ENCODE results near the gene GNB2.
"Not testable (repeated sequence)": the region's sequence is repeated elsewhere in the genome, so short reads cannot be mapped to it uniquely, and the experiment has no call there.

The GNB2 gene

DNA sequence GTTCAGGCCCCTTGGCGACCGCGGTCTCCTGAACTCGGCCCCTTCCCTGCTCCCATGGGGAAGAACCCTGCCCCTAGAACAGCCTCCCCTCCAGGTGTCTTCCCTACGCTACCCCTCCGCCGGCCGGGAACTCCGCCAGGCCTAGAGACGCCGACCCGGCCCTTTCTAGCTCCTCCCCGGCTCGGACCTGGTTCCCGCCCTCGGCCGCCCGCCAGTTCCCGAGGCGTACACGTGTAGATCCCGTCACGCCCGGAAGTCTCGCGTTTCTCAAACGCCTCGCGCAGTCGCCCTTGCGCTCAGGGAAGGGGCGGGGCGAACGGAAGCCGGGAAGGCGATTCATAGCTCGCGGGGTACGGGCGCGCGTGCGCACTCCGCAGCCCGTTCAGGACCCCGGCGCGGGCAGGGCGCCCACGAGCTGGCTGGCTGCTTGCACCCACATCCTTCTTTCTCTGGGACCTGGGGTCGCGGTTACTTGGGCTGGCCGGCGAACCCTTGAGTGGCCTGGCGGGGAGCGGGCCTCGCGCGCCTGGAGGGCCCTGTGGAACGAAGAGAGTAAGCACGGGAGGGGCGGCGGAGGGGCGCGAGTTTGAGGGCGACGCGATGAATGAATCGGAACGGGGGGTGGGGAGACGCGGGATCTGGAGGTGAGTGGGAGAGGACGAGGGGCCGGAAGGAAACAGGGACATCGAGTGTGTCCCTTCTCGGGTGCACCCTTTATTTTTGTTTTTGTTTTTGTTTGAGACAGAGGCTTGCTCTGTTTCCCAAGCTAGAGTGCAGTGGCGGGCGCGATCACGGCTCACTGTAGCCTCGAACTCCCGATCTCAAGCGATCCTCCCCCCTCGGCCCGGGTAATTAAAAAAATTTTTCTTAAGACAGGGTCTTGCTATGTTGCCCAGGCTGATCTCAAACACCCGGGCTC is 32.5 kb downstream of the GNB2 start, which contains the start of gene POP7:
Gene POP7, plus strand, starts transcription at position 369 of the 919 bp plus-strand sequence. CDS start 710 bp downstream, outside the sequence.
- peak within 1 kb of the TSS; percentile 85 for H3K27ac ChIP-seq
- POLR2A ChIA-PET (ENCODE audit: low non-redundant PET), result interaction anchor here (0.7 to 0.9 kb wide), 4 partner anchors 13 to 276 kb away, joined by 3 to 7 read pairs (median 5); partner anchors contain the start of genes FBXO24, MEPCE and SLC12A9
- DNase-seq (ENCODE audit: low spot score), result peak; percentile 96
- TF ChIP-seq, protein P1, sequence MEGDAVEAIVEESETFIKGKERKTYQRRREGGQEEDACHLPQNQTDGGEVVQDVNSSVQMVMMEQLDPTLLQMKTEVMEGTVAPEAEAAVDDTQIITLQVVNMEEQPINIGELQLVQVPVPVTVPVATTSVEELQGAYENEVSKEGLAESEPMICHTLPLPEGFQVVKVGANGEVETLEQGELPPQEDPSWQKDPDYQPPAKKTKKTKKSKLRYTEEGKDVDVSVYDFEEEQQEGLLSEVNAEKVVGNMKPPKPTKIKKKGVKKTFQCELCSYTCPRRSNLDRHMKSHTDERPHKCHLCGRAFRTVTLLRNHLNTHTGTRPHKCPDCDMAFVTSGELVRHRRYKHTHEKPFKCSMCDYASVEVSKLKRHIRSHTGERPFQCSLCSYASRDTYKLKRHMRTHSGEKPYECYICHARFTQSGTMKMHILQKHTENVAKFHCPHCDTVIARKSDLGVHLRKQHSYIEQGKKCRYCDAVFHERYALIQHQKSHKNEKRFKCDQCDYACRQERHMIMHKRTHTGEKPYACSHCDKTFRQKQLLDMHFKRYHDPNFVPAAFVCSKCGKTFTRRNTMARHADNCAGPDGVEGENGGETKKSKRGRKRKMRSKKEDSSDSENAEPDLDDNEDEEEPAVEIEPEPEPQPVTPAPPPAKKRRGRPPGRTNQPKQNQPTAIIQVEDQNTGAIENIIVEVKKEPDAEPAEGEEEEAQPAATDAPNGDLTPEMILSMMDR (conservative IDR thresholded peaks at IDR 0.05; ENCODE audit: low read depth), result no peak
- CTCF ChIA-PET, result interaction anchor here (0.5 to 2.4 kb wide), 29 partner anchors 9 to 1195 kb away, joined by 3 to 32 read pairs (median 4); partner anchors contain the start of genes EPO, GIGYF1 and SLC12A9

DNA sequence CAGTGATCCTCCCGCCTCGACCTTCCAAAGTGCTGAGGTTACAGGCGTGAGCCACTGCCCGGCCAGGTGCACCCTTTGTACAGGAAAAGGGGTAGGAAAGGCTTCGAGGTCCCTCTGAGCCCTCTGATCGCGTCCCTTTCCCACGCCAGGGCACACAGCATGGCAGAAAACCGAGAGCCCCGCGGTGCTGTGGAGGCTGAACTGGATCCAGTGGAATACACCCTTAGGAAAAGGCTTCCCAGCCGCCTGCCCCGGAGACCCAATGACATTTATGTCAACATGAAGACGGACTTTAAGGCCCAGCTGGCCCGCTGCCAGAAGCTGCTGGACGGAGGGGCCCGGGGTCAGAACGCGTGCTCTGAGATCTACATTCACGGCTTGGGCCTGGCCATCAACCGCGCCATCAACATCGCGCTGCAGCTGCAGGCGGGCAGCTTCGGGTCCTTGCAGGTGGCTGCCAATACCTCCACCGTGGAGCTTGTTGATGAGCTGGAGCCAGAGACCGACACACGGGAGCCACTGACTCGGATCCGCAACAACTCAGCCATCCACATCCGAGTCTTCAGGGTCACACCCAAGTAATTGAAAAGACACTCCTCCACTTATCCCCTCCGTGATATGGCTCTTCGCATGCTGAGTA is 33.3 kb downstream of the GNB2 start:
- ChIA-PET CTCF (interaction anchor here (0.7 to 2.4 kb wide), 4 partner anchors 12 to 574 kb away, joined by 3 to 32 read pairs (median 11); partner anchors contain the start of genes GIGYF1 and SLC12A9), POLR2A (ENCODE audit: low non-redundant PET) (no interaction called here)
- no peak for DNase-seq (ENCODE audit: low spot score)

DNA sequence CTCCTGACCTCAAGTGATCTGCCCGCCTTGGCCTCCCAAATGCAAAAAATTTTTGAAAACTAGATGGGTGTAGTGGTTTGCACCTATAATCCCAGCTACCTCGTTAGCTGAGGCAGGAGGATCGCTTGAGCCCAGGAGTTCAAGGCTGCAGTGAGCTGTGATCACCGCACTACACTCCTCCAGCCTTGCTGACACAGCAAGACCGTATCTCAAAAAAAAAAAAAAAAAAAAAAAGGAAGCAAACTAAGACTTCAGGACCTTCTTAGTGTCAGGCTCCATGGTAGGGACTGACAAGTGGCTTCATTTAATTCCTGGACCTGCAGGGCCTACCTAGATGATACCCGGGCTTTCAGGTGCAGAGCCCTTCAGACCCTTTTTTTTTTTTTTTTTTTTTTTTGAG is 34.9 kb downstream of the GNB2 start:
- ChIA-PET POLR2A (ENCODE audit: low non-redundant PET) (interaction anchor here (0.6 kb wide), 2 partner anchors 61 to 105 kb away, joined by 3 read pairs; no protein-coding TSS in a partner anchor), CTCF (interaction anchor here (0.6 kb wide), 3 partner anchors 15 to 244 kb away, joined by 3 read pairs; no protein-coding TSS in a partner anchor)
- TF ChIP-seq, protein P1 (conservative IDR thresholded peaks at IDR 0.05; ENCODE audit: low read depth), result no peak
- DNase-seq (ENCODE audit: low spot score), result no peak
- no peak overlapping the region; the same call in 1 of the 2 replicates for H3K27ac ChIP-seq

More for the DNA sequence above, 33.3 kb downstream of the GNB2 start:
- peak overlapping the region; percentile 85 for H3K27ac ChIP-seq
- TF ChIP-seq, protein P1 (conservative IDR thresholded peaks at IDR 0.05; ENCODE audit: low read depth), result no peak

DNA sequence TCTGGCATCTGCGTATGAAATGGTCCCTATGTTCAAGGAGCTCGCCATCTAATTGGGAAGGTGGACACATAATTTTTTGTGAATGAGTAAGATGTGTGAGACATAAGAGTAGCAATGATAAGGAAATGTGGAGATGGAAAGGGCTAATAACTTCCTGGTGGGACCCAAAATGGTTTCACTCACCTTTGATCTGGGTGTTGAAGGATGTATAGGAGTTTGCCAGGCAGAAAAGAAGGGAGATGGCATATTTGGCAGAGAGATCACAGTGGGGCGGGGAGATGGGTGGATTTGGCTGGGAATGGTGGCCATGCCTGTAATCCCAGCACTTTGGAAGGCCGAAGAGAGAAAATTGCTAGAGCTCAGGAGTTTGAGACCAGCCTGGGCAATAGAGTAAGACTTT is 36.9 kb downstream of the GNB2 start:
- TF ChIP-seq, protein P1 (conservative IDR thresholded peaks at IDR 0.05; ENCODE audit: low read depth), result no peak
- H3K27ac ChIP-seq, result no peak overlapping the region
- ChIA-PET CTCF (interaction anchor here (0.7 to 1.4 kb wide), 2 partner anchors 9 to 46 kb away, joined by 4 to 7 read pairs; partner anchors contain the start of gene EPO), POLR2A (ENCODE audit: low non-redundant PET) (no interaction called here)
- DNase-seq (ENCODE audit: low spot score), result no peak

DNA sequence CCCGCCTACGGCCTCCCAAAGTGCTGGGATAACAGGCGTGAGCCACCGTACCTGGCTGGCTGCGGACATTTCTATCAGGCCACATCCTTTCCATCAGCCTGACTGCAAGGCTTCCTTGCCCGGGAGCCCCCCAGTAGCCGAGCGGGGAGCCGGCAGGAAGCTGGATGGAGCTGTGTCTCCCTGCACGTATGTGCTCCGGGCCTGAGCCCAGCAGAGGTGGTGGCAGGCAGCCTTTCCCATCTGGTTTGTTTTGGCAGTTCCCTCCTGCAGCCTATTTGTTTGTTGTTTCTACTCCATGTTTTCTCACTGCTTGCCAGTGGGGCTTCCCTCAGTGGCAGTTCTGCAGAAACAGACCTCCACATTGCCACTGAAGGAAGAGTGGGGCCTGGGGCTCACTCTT is 37.8 kb downstream of the GNB2 start:
- TF ChIP-seq, protein P1 (conservative IDR thresholded peaks at IDR 0.05; ENCODE audit: low read depth), result no peak
- ChIA-PET POLR2A (ENCODE audit: low non-redundant PET) (no interaction called here), CTCF (interaction anchor here (1.4 kb wide), 1 partner anchor 8 kb away, joined by 7 read pairs; the partner anchor contains the start of gene EPO)

DNA sequence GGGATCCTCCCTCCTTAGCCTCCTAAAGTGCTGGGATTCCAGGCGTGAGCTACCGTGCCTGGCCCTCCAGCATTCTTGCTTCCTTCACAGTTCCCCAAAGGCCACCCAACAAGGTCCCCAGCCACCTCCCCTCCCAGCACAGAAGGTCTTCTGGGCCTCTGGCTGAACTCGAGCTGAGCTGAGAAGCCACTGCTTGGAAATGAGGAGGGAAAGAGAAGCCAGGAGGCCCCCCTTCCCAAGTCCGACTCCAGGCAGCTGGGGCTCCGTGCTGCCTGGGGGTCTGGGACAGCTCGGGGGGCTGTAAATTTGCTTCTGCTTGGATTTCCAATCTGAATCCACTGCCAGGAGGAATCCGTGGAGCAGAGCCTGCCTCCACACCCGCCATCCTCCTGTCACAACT is 41.2 kb downstream of the GNB2 start:
- no peak overlapping the region for H3K27ac ChIP-seq
- POLR2A ChIA-PET (ENCODE audit: low non-redundant PET), result no interaction called here
- TF ChIP-seq, protein P1 (conservative IDR thresholded peaks at IDR 0.05; ENCODE audit: low read depth), result no peak
- CTCF ChIA-PET, result interaction anchor here (0.7 to 1.3 kb wide), 2 partner anchors 9 to 85 kb away, joined by 4 to 8 read pairs; partner anchors contain the start of gene POP7
- no peak for DNase-seq (ENCODE audit: low spot score)

More for the DNA sequence above, 37.8 kb downstream of the GNB2 start:
- no peak for DNase-seq (ENCODE audit: low spot score)
- H3K27ac ChIP-seq, result peak overlapping the region; percentile 3; the same call in 1 of the 2 replicates

DNA sequence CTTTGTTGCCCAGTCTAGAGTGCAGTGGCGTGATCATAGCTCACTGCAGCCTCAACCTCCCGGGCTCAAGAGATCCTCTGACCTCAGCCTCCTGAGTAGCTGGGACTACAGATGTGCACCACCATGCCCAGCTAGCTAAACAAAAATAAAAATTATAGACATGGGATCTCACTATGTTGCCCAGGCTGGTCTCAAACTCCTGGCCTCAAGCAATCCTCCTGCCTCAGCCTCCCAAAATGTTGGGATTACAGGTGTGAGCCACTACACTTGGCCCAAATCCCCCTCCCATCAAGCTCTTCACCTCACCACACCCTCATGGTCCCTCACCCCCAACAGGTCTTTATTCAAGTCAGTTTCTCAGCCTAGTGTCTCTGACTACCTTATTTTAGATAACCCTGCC is 43.5 kb downstream of the GNB2 start:
- H3K27ac ChIP-seq; DNase-seq (ENCODE audit: low spot score); POLR2A ChIA-PET (ENCODE audit: low non-redundant PET): not testable (repeated sequence)
- CTCF ChIA-PET, result interaction anchor here (0.6 to 1.3 kb wide), 3 partner anchors 8 to 105 kb away, joined by 3 to 5 read pairs (median 5); partner anchors contain the start of gene MOSPD3
